NCI-H1436 treated with DMSO at 0.1 percent for 48 hours (cell line): ENCODE results near the gene TRAPPC12.
"Not testable (repeated sequence)": the region's sequence is repeated elsewhere in the genome, so short reads cannot be mapped to it uniquely, and the experiment has no call there.

ENCODE experiments used
- DNase-seq: peaks from one replicate; lab custom pipeline; 2025; lab: John Stamatoyannopoulos, UW

The TRAPPC12 gene

GRCh38 chr2:3505771-3506170, 126.3 kb downstream of the TRAPPC12 start:
- no peak for DNase-seq

- no peak for DNase-seq
Measured at GRCh38 chr2:3512086-3512485, 132.6 kb downstream of the TRAPPC12 start.

GRCh38 chr2:3513026-3513810, 133.7 kb downstream of the TRAPPC12 start:
- DNase-seq, result no peak

- DNase-seq, result not testable (repeated sequence)
Measured at GRCh38 chr2:3515438-3515837, 135.9 kb downstream of the TRAPPC12 start.

- DNase-seq, result no peak
Measured at GRCh38 chr2:3516831-3517230, 137.3 kb downstream of the TRAPPC12 start.

GRCh38 chr2:3517948-3518495, 138.5 kb downstream of the TRAPPC12 start:
- no peak for DNase-seq

- DNase-seq, result peak; percentile 84
Measured at GRCh38 chr2:3518496-3519254, 139.2 kb downstream of the TRAPPC12 start.

- DNase-seq, result no peak
Measured at GRCh38 chr2:3519255-3520205, 140.0 kb downstream of the TRAPPC12 start, which contains the start of gene ADI1. Gene ADI1 (minus strand): TSS chr2:3519531. CDS start chr2:3519487, 44 bp downstream.

GRCh38 chr2:3520591-3520990, 141.1 kb downstream of the TRAPPC12 start:
- DNase-seq, result no peak

- DNase-seq, result no peak
Measured at GRCh38 chr2:3522961-3523421, 143.5 kb downstream of the TRAPPC12 start.

GRCh38 chr2:3523551-3524041, 144.1 kb downstream of the TRAPPC12 start:
- DNase-seq, result no peak

- no peak for DNase-seq
Measured at GRCh38 chr2:3526871-3527270, 147.4 kb downstream of the TRAPPC12 start.

GRCh38 chr2:3527886-3528785, 148.6 kb downstream of the TRAPPC12 start:
- DNase-seq, result no peak
